HG02678 (cell line): ENCODE measurements around the gene RRAS.

Experiments used
- ATAC-seq: cut with Tn5 transposase; IDR thresholded peaks from one replicate; pipeline ENCODE4 v1.9.1; 2021; ENCODE audit warnings: mild to moderate bottlenecking, moderate library complexity; ENCODE audit not compliant: unreplicated experiment

Gene RRAS

GRCh38 chr19:49596954-49597702 is 42.8 kb downstream of the RRAS start:
- no peak for ATAC-seq

- no peak for ATAC-seq
These were observed 43.5 kb downstream of the RRAS start for GRCh38 chr19:49596407-49596806.

- ATAC-seq, result no peak
These were observed 44.0 kb downstream of the RRAS start for GRCh38 chr19:49595819-49596404.

GRCh38 chr19:49594993-49595818 is 44.7 kb downstream of the RRAS start:
- no peak for ATAC-seq

GRCh38 chr19:49594157-49594992 is 45.6 kb downstream of the RRAS start:
- ATAC-seq, result no peak

- ATAC-seq, result peak; percentile 44
These were observed 46.5 kb downstream of the RRAS start for GRCh38 chr19:49593233-49594113.

- no peak for ATAC-seq
These were observed 47.3 kb downstream of the RRAS start for GRCh38 chr19:49592486-49593232.

GRCh38 chr19:49591731-49592485 is 48.0 kb downstream of the RRAS start:
- no peak for ATAC-seq

- peak; percentile 14 for ATAC-seq
These were observed 48.8 kb downstream of the RRAS start, which contains the start of gene PRR12 for GRCh38 chr19:49590971-49591730. TSS of gene PRR12 (plus strand) at chr19:49591182. CDS start at chr19:49591655, 473 bp downstream.

GRCh38 chr19:49590071-49590970 is 49.6 kb downstream of the RRAS start:
- peak; percentile 70 for ATAC-seq

- no peak for ATAC-seq
These were observed 50.4 kb downstream of the RRAS start for GRCh38 chr19:49589502-49589905.

- ATAC-seq, result no peak
These were observed 51.4 kb downstream of the RRAS start for GRCh38 chr19:49588365-49589122.

GRCh38 chr19:49587227-49587626 is 52.7 kb downstream of the RRAS start:
- no peak for ATAC-seq
